ENCODE measurements around the gene RCOR2.
"Not testable (repeated sequence)": the region's sequence is repeated elsewhere in the genome, so short reads cannot be mapped to it uniquely, and the experiment has no call there.

RCOR2 gene

DNA sequence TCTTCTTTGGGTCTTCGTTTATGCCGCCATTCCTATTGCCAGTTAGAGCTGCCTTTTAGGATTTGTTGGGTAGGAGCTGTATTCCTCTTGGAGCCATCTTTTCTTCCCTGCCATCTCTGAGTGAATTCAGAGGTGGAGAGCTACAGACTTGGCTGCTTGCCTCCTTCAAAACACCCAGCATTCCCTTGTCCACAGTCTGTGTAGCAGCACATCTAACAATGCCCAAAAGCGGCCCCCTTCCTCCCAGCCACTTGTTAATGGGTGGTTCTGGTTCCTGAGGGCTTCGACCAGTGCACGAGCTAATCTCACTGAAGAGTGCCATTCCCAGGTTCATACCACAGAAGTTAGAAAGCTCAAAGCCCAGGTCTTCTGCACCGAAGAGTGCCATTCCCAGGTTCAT lies 40.3 kb downstream of the RCOR2 start:
- DNase-seq, result no peak

DNA sequence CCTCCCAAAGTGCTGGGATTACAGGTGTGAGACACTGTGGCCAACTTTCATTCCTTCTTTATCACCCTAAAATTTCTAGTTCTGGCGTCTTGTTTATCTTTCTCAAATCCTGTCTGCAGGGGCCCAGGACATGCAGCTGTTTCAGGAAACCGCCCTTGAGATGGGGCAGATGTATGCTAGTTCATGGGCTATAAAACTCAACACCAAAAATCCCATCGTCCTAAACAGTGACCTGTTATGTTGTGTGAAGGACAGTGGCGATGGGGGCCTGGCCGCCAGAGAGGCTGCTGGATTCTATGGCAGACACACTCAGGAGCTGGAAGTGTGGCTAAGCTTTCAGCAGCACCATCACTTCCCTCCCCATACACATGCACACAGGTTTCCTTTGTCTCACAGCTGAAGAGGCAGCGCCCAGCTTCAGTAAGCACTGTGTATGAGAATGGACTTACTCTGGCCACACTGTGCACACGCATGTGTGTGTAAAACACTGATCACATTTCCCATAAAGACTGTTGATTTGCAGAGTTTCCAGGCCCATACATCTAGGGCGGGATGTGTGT lies 41.4 kb downstream of the RCOR2 start:
- no peak for DNase-seq

DNA sequence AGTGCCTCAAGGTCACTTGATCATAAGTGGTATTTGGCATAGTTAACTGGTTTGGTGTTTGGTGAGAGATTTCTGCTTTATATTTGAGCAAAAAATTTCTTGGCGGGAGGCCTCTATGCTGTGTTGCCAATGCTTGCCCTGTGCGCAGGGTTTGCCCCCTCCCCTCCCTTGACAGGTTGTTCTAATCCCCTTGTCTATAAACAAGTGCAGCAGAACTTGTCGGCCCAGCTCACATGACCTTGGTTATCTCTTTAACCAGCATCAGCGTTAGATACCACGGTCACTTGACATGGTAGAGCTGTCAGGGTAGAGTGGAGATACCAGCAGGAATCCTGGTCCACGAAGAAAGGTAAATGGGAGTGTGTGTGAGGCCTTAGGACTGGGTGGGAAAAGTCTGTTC lies 42.5 kb downstream of the RCOR2 start:
- DNase-seq, result no peak

DNA sequence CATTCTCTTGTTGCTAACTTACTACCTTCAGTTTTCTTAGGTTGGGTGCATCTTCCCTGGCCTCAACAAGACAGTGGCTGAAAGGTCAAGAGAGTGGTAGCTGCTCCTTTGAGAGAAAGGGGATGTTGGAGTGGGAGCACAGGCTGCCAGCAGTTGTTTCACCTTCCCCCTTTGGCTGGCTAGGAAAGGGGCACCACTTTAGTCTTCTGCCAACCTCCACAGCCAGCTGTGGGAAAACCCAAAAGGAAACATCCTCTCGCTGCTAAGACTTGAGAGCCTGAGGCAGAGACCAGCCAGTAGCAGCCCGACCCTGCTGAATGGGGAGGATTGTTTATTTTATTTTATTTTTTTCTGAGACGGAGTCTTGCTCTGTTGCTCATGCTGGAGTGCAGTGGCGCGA lies 43.7 kb downstream of the RCOR2 start:
- DNase-seq, result no peak

DNA sequence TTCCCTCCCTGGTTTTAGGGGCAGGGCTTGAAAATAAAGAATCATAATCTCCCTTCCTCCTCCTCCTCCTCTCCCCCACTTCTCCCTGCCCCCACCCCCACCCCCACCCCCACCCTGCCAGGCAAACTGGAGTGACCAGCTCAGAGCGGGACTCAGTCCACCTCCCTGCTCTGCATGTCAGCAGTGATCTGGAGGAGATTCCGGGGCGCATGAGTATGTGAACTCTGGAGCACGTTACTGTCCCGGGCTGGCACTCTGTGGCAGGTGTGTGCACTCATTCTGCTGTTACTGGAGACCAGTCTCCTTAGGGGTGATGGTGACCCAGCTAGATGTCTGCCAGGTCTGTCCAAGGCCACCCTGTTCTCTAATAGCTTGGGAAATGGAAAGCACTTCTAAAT lies 44.2 kb downstream of the RCOR2 start:
- DNase-seq, result no peak

DNA sequence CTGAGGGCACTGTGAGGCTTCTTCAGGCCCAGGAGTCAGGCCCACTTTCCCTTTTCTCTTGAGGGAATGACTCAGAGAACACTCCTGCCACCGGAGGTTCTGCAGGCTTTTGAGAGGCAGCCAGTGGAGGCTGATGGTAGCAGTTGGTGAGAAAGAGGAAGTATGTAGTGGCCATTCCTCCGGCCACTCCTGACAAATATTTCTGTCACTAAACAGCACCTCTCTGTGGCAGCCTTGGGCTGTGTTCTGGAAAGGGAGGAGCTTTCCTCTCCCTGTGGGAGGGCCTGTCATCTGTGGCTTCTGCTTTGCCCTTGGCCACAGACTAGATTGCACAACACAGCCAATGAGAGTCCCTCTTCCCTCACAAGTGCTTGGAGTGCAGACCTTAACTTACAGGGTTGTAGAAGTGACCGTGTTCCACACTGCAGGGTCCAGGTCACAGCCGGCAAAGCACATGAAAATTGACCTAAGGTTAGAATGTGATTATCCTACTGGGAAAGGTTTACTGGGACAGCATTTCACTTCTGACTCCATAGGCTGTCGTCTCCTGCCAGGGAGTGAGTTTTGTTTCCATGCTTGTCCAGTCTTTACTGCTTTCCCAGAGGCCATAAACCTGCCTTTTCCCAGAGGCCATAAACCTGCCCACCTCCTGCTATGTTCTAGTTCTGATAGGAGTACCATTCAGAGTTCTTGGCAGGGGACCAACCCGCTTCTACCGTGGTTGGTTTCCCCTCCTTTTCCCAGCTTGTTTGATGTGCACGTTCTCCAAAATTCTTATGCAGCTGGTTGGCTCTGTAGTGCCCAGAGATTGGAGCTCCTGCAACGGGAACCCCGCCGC lies 44.8 kb downstream of the RCOR2 start:
- DNase-seq, result peak; percentile 81

DNA sequence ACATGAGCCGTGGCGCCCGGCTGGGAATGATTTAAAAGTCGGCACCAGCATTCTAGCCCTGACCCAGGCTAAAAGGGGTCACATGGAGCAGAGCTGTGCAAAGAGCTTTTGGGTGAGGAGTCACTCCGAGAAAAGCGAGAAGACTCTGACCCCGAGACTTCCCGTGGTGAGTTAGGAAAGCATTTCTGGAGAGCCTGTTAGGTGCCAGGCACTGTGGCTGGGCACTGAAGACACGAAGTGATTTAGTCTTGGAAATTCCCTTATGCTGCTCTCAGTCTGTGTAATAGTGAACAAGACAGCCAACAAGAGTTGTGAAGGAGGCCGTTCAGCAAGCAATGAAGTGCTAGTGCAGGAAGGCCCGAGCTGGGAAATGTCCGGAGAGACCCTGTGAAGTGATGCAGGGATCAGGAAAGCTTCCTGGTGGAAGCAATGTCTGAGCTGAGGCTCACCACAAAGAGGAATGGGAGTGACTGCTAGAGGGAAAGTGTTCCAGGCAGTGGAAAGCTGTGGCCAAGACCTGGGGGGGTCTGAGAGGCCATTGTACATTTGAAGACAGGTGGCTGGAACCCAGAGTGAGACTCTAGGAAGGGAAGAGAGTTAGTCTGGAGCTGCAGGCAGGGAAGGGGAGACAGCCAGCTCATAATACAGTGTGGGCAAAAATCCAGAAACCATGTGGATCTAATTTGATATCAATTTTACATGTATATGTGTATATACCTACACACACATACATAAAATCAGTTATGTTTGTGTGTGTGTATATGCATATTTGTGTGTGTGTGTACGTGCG lies 46.4 kb downstream of the RCOR2 start:
- no peak for DNase-seq

DNA sequence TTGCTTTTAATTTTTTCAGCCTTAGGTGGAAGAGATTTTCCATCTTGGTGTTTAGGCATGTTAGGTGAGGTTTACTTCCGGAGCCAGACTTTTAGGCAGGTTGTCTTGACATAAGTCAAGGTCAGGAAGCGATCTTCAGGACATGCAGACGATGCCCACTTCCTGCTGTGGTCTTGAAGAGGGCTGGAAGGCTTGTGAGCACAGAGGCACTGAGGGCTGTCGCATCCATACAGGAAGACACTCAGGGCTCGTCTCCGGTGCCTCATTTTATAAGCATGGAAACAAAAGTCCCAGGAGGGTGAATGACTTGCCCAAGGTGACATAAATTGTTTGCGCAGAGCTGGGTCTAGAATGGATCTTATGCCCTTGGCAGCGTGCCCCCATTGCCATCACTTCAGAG lies 47.3 kb downstream of the RCOR2 start:
- no peak for DNase-seq

DNA sequence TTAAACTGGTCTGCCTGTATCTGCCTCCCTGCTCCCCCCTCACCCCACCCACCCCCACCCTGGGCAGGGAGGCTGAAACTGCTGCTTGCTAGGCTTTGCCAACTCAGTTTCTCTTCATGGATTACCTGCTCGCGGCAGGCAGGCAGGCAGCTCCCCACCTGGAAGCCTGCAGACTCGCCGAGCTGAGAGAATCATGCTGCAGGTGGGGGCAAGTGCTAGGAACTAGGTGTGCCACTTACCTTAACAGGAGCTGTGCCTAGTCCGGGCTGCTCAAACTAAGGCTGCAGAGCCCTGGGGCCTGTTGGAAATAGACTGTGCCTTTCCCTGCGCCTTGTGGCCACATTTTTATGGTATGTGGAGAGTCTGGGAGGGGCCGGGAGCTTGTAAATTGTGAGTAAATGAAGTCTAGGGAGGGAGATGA lies 47.8 kb downstream of the RCOR2 start:
- DNase-seq, result peak; percentile 33

DNA sequence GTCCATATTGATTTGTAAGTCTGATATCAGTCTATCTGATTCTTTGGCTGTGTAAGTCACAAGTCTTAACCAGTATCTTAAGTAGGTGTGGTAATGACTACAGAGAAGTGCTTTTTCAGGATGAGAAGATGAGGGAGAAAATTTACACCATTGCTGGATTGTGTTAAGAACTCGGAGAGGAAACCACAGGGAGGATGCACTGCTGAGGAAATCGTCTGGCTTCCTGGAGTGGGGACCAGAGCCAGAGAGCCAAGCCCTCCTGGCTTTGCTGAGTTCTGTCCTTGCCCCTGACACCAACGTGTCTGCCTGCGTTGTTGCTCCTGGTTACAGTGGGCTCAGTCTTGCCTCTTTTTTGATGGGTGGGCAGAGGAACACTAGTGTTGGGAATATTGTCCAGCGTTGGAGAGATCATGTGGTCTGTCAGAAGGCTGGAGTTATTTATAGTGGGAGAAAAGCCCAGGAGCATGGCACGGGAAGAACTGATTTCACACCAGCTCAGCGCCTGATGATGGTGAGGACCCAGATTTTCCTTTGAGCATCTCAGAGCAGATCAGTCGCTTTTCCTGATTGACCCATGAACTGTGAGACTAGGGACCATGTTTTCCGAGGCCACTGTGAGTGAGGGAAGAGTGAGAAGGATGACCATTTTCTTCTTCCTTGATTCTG lies 48.4 kb downstream of the RCOR2 start:
- no peak for DNase-seq

DNA sequence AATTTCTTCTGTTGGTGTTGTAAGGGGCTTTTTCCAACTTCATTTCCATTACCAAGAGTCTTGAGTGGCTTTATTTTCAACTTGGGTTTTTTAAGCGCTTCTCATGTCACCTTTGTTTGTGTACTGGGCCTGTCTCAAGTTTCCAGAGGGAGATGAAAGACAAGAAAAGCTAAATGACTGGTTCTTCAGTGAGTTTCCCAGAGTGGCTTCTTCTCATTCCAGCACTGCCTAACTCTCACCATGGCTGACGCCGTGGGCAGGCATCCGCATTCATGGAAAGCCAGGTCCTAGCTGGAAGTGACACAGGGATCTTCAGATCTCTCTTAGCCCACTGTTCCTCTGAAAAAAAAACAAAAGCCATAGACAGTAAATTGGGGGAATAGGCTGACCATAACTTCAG lies 49.5 kb downstream of the RCOR2 start:
- no peak for DNase-seq

DNA sequence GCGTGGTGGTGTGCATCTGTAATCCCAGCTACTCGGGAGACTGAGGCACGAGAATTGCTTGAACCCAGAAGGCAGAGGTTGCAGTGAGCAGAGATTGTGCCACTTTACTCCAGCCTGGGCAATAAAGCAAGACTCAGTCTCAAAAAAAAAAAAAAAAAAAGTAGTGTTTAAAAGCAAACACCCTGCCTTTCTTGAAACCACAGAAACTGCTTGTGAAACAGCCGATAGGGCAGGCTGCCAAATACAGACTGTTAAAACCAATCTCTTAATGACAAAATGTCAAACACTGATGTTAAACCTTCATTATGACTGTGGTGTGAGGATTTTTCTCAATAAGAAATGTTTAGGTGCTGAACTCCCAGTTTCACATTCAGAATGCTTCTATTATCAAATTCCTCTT lies 50.8 kb downstream of the RCOR2 start:
- no peak for DNase-seq

DNA sequence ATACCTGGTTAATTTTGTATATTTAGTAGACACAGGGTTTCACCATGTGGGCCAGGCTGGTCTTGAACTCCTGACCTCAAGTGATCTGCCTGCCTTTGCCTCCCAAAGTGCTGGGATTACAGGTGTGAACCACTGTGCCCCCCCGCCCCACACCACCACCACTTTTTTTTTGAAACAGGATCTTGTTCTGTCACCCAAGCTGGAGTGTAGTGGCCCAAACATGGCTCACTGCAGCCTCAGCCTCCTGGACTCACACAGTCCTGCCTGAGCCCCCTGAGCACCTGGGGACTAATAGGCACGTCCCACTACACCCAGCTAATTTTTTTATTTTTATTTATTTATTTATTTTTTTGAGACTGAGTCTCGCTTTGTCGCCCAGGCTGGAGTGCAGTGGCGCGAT lies 53.3 kb downstream of the RCOR2 start:
- DNase-seq, result not testable (repeated sequence)

DNA sequence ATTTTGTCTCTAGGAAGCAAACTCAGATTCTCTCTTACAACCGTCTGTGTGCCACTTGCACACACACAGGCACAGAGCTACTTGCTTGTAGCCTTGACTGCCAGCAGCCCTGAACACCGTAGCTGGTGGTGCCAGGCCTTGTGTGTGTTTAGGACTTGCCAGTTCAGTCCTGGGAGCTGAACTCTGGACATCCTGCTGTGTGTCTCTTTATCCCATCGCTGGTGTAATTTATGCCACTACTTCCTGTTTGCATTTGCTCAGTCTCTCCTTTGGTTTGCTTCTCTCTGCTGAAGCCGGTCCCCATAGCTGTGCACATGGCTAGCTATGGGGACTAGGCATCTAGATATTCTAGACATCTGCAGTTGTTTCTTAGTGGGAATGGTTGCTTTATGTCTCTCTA lies 54.0 kb downstream of the RCOR2 start:
- DNase-seq, result peak; percentile 47
